ENCODE results near the gene NSG1.

Gene NSG1, protein sequence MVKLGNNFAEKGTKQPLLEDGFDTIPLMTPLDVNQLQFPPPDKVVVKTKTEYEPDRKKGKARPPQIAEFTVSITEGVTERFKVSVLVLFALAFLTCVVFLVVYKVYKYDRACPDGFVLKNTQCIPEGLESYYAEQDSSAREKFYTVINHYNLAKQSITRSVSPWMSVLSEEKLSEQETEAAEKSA

DNA sequence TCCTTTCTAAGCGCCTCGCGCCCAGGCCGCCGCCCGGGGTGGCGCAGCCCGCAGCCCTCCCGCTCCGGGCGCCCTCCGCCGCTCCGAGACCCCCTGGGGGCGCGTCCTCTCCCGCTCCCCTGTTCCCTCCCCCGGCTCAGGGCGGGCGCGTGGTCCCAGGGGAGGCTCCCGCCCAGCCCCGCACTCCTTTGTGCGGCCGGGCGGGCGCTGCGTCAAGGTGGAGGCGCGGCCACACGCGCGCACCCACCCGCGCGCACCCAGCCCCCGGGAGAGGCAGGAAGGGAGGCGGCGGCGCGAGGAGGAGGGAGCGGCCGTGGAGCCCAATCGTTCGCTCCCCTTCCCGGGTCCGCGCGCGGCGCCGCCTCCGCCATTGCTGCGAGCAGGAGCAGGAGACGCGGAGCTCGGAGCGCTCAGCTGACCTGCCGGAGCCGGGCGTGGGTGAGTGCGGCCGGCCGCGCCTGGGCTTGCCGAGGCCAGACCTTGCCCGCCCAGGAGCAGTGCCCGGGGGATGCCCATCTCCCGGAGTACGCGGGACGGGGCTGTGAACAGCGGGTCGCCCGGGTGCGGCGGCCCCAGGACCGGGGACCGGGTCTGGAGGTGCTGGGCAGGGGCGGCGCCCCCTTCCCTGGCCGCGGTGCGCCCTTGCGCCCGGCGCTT is at the start of gene NSG1:
Gene NSG1, plus strand, starts transcription at position 367 of the 657 bp plus-strand sequence. CDS start 528 bp downstream, outside the sequence.
- DNase-seq: peak; percentile 12

DNA sequence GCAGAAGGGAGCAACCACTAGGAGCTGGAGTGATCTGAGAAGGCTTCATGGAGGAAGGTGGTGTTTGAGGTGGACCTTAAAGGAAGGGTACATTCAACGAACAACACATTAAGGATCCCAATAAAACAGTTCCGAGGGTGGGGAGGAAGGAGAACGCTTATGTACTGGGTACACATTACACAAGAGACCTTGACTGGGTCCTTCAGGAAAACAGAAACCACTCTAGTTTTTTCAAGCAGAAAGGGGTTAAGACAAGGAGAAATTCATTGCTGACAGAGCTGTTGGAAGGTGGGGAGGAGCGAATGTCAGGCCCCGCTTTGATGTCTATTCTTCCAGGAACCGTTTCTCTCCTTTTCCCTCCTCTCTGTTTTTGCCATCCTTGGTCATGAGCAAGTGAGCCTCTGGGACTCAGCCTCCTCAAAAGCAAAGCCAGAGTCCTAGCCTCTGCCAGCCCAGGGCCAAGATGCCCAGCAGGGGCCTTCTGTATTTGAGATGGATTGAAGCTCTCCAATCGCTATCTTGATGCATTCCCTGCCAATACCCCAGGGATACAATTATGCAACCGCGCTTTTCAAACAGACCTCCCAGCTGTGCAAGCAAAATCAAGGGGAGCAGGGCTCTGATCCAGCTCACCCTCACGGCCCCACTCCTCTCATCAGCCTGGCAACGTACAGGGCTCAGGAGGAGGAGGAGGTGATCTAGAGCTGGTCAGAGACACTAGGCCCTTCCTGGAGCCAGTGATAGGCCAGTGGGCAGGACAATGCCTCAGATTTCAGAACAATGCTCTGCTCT is 48.5 kb upstream of the NSG1 start:
- DNase-seq: no peak

- DNase-seq: no peak
These were observed 47.3 kb upstream of the NSG1 start for GRCh38 chr4:4339504-4340085.

- no peak for DNase-seq
These were observed 44.8 kb upstream of the NSG1 start for GRCh38 chr4:4341861-4342650.

- DNase-seq: no peak
These were observed 43.9 kb upstream of the NSG1 start for GRCh38 chr4:4343038-4343437.

DNA sequence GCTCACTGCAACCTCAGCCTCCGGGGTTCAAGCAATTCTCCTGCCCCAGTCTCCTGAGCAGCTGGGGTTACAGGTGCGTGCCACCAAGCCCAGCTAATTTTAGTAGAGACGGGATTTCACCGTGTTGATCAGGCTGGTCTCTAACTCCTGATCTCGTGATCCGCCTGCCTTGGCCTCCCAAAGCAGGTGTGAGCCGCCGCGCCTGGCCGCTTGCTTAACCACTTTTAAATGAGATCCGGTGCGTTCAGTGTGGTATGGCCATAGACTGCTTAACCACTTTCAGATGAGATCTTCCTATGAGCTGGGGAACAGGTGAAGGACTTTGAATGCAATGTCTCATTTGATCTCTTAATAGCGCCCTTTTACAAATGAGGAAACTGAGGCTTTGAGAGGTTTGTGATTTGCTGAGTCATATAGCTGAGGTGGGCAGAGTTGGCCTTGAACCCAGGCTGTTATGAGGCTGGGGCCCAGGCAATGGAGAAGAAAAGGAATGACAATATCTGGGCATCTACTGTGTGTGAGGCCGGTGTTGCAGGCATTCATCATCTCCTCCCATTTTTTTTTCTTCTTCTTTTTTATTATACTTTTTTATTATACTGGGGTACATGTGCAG is 41.9 kb upstream of the NSG1 start:
- DNase-seq: no peak

DNA sequence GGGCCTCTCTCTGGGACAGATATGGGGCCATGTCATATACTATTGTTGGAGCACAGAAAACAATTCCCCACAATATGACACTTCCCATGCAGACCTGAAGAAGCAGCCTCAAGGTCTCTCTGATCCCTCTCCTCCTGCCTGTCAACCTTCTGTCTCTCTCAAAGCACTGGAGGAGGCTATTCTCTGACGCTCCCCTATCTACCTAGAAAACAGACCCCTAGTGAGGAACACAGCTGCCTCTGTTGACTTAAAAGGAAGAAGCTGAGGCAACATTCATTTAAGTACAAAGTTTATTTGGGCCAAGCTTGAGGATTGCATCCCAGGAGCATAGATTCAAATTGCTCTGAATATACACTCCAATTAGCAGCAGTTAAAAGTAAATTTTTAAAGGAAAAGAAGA is 39.3 kb upstream of the NSG1 start:
- DNase-seq: no peak

GRCh38 chr4:4348585-4348984 is 38.3 kb upstream of the NSG1 start:
- peak; percentile 10 for DNase-seq

- no peak for DNase-seq
These were observed 37.0 kb upstream of the NSG1 start for GRCh38 chr4:4349867-4350266.

DNA sequence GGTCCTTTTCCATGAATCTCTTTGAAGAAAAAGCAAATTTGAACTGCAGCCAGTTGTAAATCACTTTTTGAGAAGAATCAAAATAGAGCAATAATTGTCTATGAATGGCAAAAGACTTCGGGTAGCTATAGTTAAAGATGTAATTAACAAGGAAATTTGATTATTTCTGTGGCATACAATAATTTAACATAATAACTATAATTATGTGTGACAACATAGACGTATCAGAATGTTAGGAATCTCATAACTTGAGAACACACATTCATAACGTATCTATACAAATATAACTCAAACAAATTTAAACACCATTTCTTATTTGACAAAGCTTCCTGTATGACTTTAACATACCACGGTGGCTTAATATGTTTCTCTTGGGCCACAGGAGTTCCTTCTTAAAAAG is 36.0 kb upstream of the NSG1 start:
- no peak for DNase-seq

DNA sequence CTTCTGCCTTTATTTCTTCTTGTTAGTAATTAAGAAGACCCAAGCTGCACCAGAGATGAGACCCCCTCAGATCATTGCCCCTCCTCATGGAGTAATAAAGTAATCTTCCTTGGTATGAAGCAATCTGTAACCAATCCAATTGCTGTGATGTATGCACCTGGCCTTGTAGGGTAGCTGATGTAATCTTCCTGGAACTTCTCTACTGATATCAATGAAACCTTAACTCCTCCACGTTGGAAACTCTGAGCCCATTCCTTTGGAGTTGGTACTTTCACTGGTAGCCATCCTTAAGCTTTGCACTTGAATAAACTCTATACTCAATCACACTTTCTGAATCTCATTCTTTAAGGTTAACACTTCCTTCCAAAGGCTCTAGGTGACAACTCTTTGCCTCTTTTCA is 31.6 kb upstream of the NSG1 start:
- DNase-seq: no peak

DNA sequence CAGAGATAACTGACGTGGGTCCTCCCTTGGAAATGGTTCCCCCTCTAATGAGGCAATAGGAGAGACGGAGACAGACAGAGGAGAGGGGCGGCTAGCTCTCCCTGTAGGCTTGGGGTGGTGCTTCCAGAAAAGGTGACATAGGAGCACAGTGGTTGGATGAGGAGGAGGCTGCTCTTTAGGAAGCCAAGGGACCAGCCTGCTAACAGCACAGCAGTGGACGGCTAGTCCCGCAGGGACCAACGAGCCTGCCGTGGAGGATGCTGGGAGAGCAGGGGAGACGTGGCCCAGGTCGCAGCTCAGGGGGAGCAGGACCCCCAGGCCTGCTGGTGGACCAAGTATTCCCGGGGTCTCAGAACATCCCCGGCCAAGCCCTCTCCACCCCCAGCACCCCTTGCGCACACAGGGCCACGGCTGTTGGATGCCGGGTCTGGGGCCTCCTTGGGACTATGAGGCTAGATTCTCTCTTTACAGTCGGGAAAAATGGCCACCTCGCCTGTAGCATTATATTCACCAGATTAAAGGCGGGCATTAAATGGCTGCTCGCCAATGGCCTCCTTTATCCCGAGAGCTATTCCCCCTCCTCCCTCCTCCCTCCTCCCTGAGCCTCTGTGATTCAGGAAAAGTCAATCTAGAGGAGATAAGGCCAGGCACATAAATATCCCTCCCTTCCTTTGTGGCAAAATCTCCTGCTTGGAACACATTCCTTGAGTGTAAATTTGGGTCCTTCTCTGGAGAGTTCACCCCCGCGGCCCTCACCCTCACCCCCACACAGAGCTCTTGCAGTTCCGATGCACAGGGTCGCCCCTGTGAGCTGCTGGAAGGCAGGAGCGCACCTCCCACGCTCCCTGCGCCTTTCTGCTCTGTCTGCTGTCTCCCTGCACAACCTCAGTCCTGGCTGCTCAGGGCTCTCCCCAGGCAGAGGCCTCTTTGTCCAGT is 30.5 kb upstream of the NSG1 start:
- DNase-seq: no peak

GRCh38 chr4:4358093-4358854 is 28.6 kb upstream of the NSG1 start:
- DNase-seq: no peak

DNA sequence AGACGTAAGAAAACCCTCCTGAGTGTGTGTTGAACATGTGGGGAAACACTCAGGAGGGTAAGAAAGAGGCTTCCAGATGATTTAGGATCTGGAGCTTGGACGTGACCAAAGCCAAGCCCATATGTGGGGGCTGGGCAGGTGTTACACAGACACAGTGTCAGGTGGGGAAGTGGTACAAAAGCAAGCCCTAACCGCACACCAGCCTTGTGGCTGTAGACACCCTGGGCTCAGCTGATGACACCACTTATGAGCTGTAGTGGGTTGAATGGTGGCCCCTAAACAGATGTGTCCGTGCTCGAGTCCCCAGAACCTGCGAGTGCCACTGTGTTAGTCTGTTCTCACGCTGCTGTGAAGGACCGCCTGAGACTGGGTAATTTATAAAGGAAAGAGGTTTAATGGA is 25.0 kb upstream of the NSG1 start:
- DNase-seq: no peak

GRCh38 chr4:4362991-4363697 is 23.8 kb upstream of the NSG1 start:
- DNase-seq: no peak

DNA sequence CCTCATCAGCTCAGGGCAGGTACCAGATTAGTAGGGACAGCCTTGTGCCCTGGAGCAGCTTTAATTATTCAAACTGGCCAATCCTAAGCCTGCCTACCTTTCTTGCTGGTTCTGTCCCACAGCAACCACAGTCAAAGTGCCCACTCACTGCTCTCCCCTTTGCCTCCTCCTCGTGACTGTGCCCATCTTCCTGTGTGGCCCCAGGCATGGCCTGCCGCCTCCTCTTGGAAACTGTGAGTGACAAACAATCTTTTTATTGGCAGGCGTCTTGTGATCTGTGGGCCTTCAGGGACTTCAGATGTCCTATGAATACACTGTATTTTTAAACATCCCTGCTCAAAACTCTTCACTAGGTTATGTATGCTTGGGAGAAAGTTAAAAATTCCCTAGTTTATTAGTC is 22.8 kb upstream of the NSG1 start:
- no peak for DNase-seq

DNA sequence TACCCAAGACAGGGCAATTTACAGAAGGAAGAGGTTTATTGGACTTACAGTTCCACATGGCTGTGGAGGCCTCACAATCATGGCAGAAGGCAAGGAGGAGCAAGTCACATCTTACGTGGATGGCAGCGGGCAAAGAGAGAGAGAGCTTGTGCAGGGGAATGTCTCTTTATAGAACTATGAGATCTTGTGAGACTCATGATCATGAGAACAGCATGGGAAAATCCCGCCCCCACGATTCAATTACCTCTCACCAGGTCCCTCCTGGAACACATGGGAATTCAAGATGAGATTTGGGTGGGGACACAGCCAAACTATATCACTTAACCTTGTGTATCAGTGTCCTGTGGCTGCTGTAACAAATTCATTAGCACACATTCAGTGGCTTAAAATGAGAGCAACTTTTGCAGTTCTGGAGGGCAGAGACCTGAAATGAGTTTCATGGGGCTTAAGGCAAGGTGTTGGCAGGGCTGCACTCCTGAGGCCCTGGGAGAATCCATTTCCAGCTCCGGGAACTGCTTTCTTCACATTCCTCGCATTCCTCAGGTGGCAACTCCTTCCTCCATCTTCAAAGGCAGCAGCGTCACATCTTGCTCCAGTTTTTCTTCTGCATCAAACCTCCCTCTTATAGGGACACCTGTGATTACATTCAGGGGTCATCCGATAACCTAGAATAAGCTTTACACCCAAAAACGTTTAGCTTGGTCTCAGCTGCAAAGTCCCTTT is 22.3 kb upstream of the NSG1 start:
- no peak for DNase-seq

GRCh38 chr4:4368809-4369580 is 17.9 kb upstream of the NSG1 start:
- no peak for DNase-seq
